Transverse colon (tissue), 4 donors: ENCODE results near the gene NSD2. TPM values are rescaled to one million over a fixed set of nuclear protein-coding genes. Genes with fewer than 3 reads are reported as not detected.

ENCODE experiments used
- DNase-seq: peaks from one replicate; pipeline ENCODE4 v3.0.0-alpha.2; 2019
- H3K27ac ChIP-seq, 4 donors: fragments of 200-600 bp; sonication (generic); 2 replicates each; pipeline ENCODE4 v1.5.1; 2016 to 2018; ENCODE audit warnings: inconsistent platforms in 4 of 4
- H3K27me3 ChIP-seq: fragments of 200-600 bp; sonication (generic); 2 replicates; pipeline ENCODE4 v1.5.1; 2017; ENCODE audit warnings: inconsistent platforms
- H3K36me3 ChIP-seq, 4 donors: fragments of 200-600 bp; sonication (generic); 2 replicates each; pipeline ENCODE4 v1.5.1; 2017 to 2019; ENCODE audit warnings: inconsistent platforms in 4 of 4
- H3K4me1 ChIP-seq, 4 donors: fragments of 200-600 bp; sonication (generic); 2 replicates each; pipeline ENCODE4 v1.5.1; 2017 to 2020; ENCODE audit warnings: inconsistent platforms in 4 of 4
- H3K4me3 ChIP-seq, 4 donors: fragments of 200-600 bp; sonication (generic); 1 replicate in 1 of 4; 2 replicates in 3 of 4; pipeline versions ENCODE4 v1.5.1 to v1.6.1; 2017 to 2019; ENCODE audit warnings: inconsistent platforms in 4 of 4
- H3K9me3 ChIP-seq, 2 donors: fragments of 200-600 bp; sonication (generic); 2 replicates each; pipeline ENCODE4 v1.5.1; 2017 to 2019; ENCODE audit warnings: inconsistent platforms in 2 of 2
- CTCF ChIP-seq, 5 experiments: fragments of 200-600 bp in 3 of 5; fragments of 450-650 bp in 2 of 5; sonication (generic) in 3 of 5; IDR thresholded peaks; 1 replicate in 2 of 5; 2 replicates in 3 of 5; pipeline ENCODE4 v1.5.1; 2016 to 2017; ENCODE audit warnings: antibody characterized with exemption in 5 of 5, inconsistent platforms in 3 of 5, mild to moderate bottlenecking in 2 of 5, moderate library complexity in 1 of 5
- EP300 ChIP-seq: sonication (generic); formaldehyde crosslinking; IDR thresholded peaks from one replicate; pipeline ENCODE4 v1.6.1; 2017; ENCODE audit warnings: antibody characterized with exemption, low read depth
- POLR2A ChIP-seq: fragments of 450-650 bp; IDR thresholded peaks from one replicate; pipeline ENCODE4 v1.6.1; 2016; ENCODE audit warnings: antibody characterized with exemption, mild to moderate bottlenecking, moderate library complexity
- POLR2AphosphoS5 ChIP-seq, 3 donors: sonication (generic); formaldehyde crosslinking; IDR thresholded peaks; one replicate each; pipeline ENCODE4 v1.6.1; 2016; ENCODE audit warnings: antibody characterized with exemption in 3 of 3
- WGBS, 2 donors: methylation state at CpG; one replicate each; pipeline ENCODE4 v1.1.5; 2018; ENCODE audit warnings: low coverage in 1 of 2; 5-methylcytosine and 5-hydroxymethylcytosine counted together
- in situ Hi-C, 4 donors: fragments of 200-750 bp; cut with MboI; loops; one replicate each; pipeline versions ENCODE4 v1.15.0 to v1.15.1; 2017; ENCODE audit warnings: low sequenced_read_pairs in 3 of 4, low pct_ligation_motif_present in 1 of 4, low pct_unique_long_range_greater_than_20kb in 1 of 4
- intact Hi-C: fragments of 100-400 bp; cut with DNase I; formaldehyde crosslinking; loops from one replicate; pipeline ENCODE4 v1.15.1; 2023; ENCODE audit warnings: low total_unique reads
- total RNA-seq, 4 donors: library from RNA; depleted of rRNA; stranded (reverse); fragments of >200 nt; gene quantifications; one replicate each; pipeline ENCODE4 v1.1.0, GENCODE V29; 2016

Gene NSD2
- total RNA-seq, 4 donors from 2014 or later: 78.4 to 591 (median 158) TPM

DNA sequence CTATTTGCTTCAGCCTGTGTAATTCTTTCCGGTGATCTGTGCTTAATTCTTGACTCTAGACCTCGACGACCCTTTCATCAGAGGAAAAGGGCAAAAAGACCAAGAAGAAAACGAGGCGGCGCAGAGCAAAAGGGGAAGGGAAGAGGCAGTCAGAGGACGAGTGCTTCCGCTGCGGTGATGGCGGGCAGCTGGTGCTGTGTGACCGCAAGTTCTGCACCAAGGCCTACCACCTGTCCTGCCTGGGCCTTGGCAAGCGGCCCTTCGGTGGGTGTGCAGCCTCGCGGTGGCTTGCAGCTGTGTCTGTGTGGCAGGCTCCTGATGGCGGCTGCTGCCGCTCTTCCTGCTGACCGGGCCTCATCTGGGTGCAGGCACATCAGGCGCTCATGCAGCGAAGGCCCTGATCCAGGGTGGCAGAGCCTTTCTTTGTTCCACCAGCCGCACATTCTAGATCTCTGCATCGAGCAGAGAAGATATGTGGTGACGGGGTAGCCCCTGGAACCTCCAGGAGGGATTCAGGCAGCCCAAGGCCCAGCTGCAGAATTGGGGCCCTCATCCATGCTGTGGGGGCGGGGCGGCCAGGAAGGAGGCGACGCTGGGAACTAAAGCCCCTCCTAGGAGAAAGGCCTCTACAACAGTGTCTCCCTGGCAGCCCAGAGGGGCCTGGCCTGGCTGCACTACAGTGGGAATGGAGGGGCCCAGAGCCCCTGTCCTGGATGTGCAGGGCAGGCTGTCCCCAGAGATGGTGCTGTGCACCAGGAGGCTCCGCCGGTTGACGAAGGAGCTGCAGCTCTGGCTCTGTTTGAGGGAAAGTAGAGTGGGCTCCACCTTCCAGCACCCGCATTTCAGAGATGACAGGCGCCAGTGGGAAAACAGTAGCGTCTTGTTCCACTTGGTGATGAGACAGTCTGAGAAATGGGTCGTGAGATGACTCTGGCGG lies 105.5 kb downstream of the NSD2 start:
- Histone ChIP-seq H3K9me3 (no peaks in the 10 kb centered on the region), H3K4me3 (no peak overlapping the region), H3K27me3 (no peaks in the 10 kb centered on the region), H3K36me3 (peaks cover 0 to 25% (median 16%) of the 10 kb centered on the region in 4 donors), H3K27ac (no peak overlapping the region), H3K4me1 (no peaks in the 10 kb centered on the region)
- TF ChIP-seq EP300 (no peak), CTCF (IDR thresholded peaks at IDR 0.05) (no peak), POLR2A (no peak), POLR2AphosphoS5 (IDR thresholded peaks at IDR 0.05) (no peak)
- WGBS, 2 donors: 97 to 100% methylated on average over 6 to 35 of the region's 35 CpGs
- intact Hi-C loops (no loop called here), in situ Hi-C loops (no loop called here)
- no peak for DNase-seq

DNA sequence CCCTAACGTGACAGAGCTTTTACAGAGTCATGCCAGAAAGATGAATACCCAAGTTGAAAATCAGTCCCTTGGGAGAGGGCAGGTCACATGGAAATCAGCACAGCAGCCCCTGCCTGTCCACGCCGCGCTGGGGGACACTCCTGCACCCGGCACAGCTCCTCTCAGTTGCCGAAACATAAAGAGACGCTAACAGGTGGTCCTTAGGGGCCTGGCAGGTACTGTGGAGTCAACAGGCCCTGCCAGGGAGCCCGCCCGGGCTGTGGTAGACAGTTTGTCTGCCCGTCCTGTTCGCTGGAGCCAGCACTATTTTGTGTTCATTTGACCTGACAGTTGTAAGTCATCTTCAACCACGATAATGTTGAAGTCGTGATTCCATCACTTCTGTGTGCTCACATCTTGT lies 107.0 kb downstream of the NSD2 start:
- Histone ChIP-seq H3K27me3 (no peaks in the 10 kb centered on the region), H3K27ac (no peak overlapping the region), H3K4me3 (no peak overlapping the region), H3K36me3 (peaks cover 0 to 34% (median 20%) of the 10 kb centered on the region in 4 donors), H3K9me3 (no peaks in the 10 kb centered on the region), H3K4me1 (peaks cover 0 to 5% (median 2%) of the 10 kb centered on the region in 4 donors)
- 93 to 96% methylated on average over 2 to 13 of the region's 13 CpGs for WGBS, 2 donors
- in situ Hi-C loops: no loop called here
- intact Hi-C loops: no loop called here
- DNase-seq: no peak
- TF ChIP-seq POLR2A (no peak), CTCF (IDR thresholded peaks at IDR 0.05) (no peak), POLR2AphosphoS5 (IDR thresholded peaks at IDR 0.05) (no peak), EP300 (no peak)

DNA sequence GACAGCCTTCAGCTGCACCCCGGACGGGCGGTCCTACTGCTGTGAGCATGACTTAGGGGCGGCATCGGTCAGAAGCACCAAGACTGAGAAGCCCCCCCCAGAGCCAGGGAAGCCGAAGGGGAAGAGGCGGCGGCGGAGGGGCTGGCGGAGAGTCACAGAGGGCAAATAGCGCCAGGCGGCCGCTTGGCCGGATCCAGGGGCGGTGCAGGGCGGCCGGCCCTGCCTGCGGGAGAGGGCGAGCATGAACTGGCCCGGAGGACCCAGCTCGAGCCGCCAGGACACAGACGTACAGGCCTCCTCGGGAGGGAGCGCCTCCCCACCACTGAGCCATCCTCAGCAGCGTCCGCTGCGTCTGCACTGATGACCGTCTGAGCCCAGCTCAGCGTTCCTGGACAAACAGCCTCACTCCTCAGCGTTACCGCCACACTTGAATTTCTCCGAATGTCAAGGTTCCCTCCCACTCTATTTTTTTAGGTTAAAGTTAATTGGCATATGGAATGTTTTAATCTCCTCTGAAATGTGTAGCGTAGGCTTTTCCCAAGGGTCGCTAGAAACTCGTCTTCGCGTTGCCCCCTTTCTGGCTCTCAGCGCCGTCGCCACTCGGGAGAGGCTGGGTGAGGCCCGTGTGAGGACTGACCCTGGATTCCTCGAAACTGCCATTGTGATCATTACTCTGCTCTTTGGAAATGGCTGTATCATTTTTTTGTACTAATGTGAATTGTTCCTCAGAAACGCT lies 107.7 kb downstream of the NSD2 start:
- H3K4me3 ChIP-seq: no peak overlapping the region
- H3K27ac ChIP-seq: no peak overlapping the region
- no peaks in the 10 kb centered on the region for H3K27me3 ChIP-seq
- intact Hi-C loops: no loop called here
- in situ Hi-C loops: no loop called here
- DNase-seq: no peak
- TF ChIP-seq POLR2A (no peak), EP300 (no peak), POLR2AphosphoS5 (IDR thresholded peaks at IDR 0.05) (no peak), CTCF (IDR thresholded peaks at IDR 0.05) (no peak)
- no peaks in the 10 kb centered on the region for H3K9me3 ChIP-seq
- WGBS, 2 donors: 95% methylated on average over 45 of the region's 45 CpGs; no CpG with 5 or more reads in 1 of the 2 donors
- H3K4me1 ChIP-seq: peaks cover 0 to 5% (median 2%) of the 10 kb centered on the region in 4 donors
- peaks cover 0 to 41% (median 21%) of the 10 kb centered on the region in 4 donors for H3K36me3 ChIP-seq

DNA sequence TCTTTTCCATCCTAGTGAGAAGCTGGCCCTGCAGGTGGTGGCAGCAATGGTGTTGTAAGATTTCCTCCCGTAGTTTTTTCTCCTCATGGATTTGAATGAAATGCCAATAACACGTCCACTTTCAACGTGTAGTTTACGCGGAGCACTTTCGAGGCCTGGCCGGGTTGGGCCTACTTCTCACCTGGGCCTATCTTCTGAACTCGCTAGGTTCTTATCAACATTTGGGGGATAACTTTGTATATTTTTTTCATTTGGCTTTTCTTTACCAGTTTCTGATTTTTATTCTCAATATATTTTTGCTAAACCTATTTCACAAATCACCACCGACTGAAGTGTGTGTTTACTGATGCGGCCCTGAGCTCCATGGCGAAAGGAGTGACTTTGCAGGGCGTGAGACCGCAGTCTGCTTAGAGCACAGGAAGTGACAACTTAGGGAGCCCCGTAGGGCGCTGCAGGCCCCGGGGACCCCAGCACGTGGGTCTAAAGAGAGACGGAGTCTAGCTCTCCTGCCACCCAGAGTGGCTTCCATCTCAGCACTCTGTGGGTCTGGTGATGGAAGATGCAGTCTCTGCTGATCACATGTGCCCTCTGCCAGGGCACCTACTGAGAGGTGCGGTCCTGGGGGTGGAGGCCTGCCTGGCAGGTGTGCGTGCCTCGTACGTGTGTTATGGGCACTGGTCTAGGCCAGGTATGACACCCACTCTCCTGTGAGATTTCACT lies 108.4 kb downstream of the NSD2 start:
- Histone ChIP-seq H3K9me3 (no peaks in the 10 kb centered on the region), H3K27me3 (no peaks in the 10 kb centered on the region), H3K36me3 (peaks cover 0 to 39% (median 21%) of the 10 kb centered on the region in 4 donors), H3K4me1 (peaks cover 0 to 5% (median 2%) of the 10 kb centered on the region in 4 donors), H3K27ac (no peak overlapping the region), H3K4me3 (no peak overlapping the region)
- WGBS, 2 donors: 84 to 90% methylated on average over 4 to 22 of the region's 22 CpGs
- no peak for DNase-seq
- in situ Hi-C loops: no loop called here
- intact Hi-C loops: no loop called here
- TF ChIP-seq POLR2AphosphoS5 (IDR thresholded peaks at IDR 0.05) (no peak), EP300 (no peak), CTCF (IDR thresholded peaks at IDR 0.05) (no peak), POLR2A (no peak)
